Mesendoderm (in vitro differentiated cells): Measurements from ENCODE around the gene TBC1D14.

ENCODE experiments used
- DNase-seq: peaks from one replicate; pipeline ENCODE4 v3.0.0; 2013
- H2AK5ac ChIP-seq: 2 replicates; pipeline ENCODE4 v1.6.1; 2013; ENCODE audit warnings: low read length, inconsistent platforms
- H2BK120ac ChIP-seq: 2 replicates; pipeline ENCODE4 v1.6.1; 2013; ENCODE audit warnings: low read depth, mild to moderate bottlenecking, low read length, moderate library complexity, mixed read lengths
- H2BK15ac ChIP-seq: replicated peaks from 2 replicates; pipeline ENCODE4 v1.6.1; 2013; ENCODE audit warnings: low read depth, mild to moderate bottlenecking, moderate library complexity
- H2BK5ac ChIP-seq: 2 replicates; pipeline ENCODE4 v1.6.1; 2013; ENCODE audit warnings: low read length, inconsistent platforms
- H3K18ac ChIP-seq: 2 replicates; pipeline ENCODE4 v1.6.1; 2013; ENCODE audit warnings: mild to moderate bottlenecking, low read length, mixed read lengths
- H3K23ac ChIP-seq: one replicate; pipeline ENCODE4 v1.6.1; 2013; ENCODE audit warnings: low read length
- H3K27ac ChIP-seq: 2 replicates; pipeline ENCODE4 v1.5.1; 2013; ENCODE audit warnings: low read depth, mild to moderate bottlenecking, inconsistent platforms, low read length, moderate library complexity
- H3K27me3 ChIP-seq: 2 replicates; pipeline ENCODE4 v1.6.1; 2013; ENCODE audit warnings: low read length, control low read depth, mild to moderate bottlenecking, inconsistent platforms; ENCODE audit not compliant: insufficient read depth, poor library complexity
- H3K36me3 ChIP-seq: 2 replicates; pipeline ENCODE4 v1.6.1; 2013; ENCODE audit warnings: low read length, inconsistent platforms; ENCODE audit not compliant: control insufficient read depth, insufficient read depth
- H3K4ac ChIP-seq: one replicate; pipeline ENCODE4 v1.6.1; 2013; ENCODE audit warnings: low read depth, mild to moderate bottlenecking, low read length, moderate library complexity
- H3K4me1 ChIP-seq: 2 replicates; pipeline ENCODE4 v1.6.1; 2013; ENCODE audit warnings: low read depth, low read length, inconsistent platforms; ENCODE audit not compliant: control insufficient read depth
- H3K4me2 ChIP-seq: 2 replicates; pipeline ENCODE4 v1.6.1; 2013; ENCODE audit warnings: low read length
- H3K4me3 ChIP-seq: 2 replicates; pipeline ENCODE4 v1.5.1; 2013; ENCODE audit warnings: mild to moderate bottlenecking, low read length
- H3K56ac ChIP-seq: one replicate; pipeline ENCODE4 v1.6.1; 2013; ENCODE audit warnings: low read length
- H3K79me1 ChIP-seq: 2 replicates; pipeline ENCODE4 v1.6.1; 2013; ENCODE audit warnings: low read length, inconsistent platforms
- H3K79me2 ChIP-seq: 2 replicates; pipeline ENCODE4 v1.6.1; 2013; ENCODE audit warnings: mild to moderate bottlenecking, low read length; ENCODE audit not compliant: control insufficient read depth, insufficient read depth
- H3K9ac ChIP-seq: 2 replicates; pipeline ENCODE4 v1.6.1; 2013; ENCODE audit warnings: low read length, inconsistent platforms
- H4K5ac ChIP-seq: one replicate; pipeline ENCODE4 v1.6.1; 2013; ENCODE audit warnings: low read length
- H4K8ac ChIP-seq: one replicate; pipeline ENCODE4 v1.6.1; 2013; ENCODE audit warnings: low read depth, mild to moderate bottlenecking, control low read depth, low read length, moderate library complexity
- WGBS: extraction: QIAGEN DNeasy Blood & Tissue Kit; methylation state at CpG from one replicate; pipeline ENCODE4 v1.1.7; 2013; ENCODE audit warnings: low lambda C conversion rate, missing lambda C conversion rate; ENCODE audit not compliant: insufficient coverage; ENCODE audit errors: extremely low coverage; 5-methylcytosine and 5-hydroxymethylcytosine counted together

The TBC1D14 gene

DNA sequence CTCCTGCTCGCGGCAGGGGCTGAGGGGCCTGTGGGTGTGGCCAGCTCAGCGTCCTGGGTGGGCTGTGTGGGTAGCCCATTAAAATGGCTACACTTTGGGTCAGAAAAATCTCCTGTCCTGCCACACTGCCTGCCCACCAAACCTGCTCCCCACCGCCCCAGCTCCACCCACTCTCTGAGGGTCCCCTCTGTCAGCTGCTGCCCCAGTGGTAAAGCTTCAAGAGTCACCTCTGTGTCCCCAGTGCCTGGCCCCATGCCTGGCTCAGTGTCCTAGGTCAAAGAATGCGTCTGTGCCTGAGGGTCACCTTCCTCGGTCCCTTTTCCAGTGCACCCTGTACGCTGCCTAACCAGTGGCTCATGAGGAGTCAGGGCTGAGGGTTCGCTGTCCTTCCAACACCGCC, 108.7 kb downstream of the TBC1D14 start:
- Histone ChIP-seq H3K79me1 (no peaks in the 10 kb centered on the region), H4K5ac (no peak overlapping the region), H3K4me3 (no peak overlapping the region), H3K4me1 (no peaks in the 10 kb centered on the region), H3K79me2 (no peaks in the 10 kb centered on the region), H3K9ac (no peak overlapping the region), H3K27me3 (no peaks in the 10 kb centered on the region), H3K56ac (no peak overlapping the region), H3K23ac (no peak overlapping the region), H3K4me2 (no peak overlapping the region), H2AK5ac (no peak overlapping the region), H2BK120ac (no peak overlapping the region), H3K36me3 (peaks cover 9% of the 10 kb centered on the region), H3K27ac (no peak overlapping the region), H2BK15ac (no peak overlapping the region), H3K18ac (no peak overlapping the region), H2BK5ac (no peak overlapping the region), H3K4ac (no peak overlapping the region), H4K8ac (no peak overlapping the region)
- no CpG with 5 or more reads among the region's 9 CpGs for WGBS
- no peak for DNase-seq

DNA sequence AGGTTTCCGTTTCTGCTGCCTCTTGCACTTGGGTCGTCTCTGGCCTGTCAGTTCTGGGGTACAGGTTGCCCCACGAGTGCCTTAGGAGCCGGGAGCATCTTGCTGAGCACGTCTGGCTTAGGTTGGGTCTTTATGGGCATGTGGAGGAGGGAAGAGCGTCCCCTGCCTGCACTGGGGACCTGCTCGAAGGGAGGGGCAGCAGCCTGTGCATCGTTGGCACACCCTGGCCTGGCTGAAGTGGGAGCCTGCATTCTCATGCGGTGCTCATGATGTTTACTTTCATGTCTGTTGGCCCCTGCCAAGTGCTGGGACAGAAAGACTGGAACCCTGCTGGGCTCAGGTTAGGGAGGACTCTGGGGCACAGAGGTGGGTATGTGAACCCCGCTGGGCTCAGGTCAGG, 109.7 kb downstream of the TBC1D14 start:
- Histone ChIP-seq H3K79me1 (no peaks in the 10 kb centered on the region), H4K8ac (no peak overlapping the region), H3K23ac (no peak overlapping the region), H3K4me3 (no peak overlapping the region), H4K5ac (no peak overlapping the region), H3K56ac (no peak overlapping the region), H2BK15ac (no peak overlapping the region), H3K18ac (no peak overlapping the region), H2AK5ac (no peak overlapping the region), H3K36me3 (peaks cover 9% of the 10 kb centered on the region), H3K27me3 (no peaks in the 10 kb centered on the region), H2BK120ac (no peak overlapping the region), H2BK5ac (no peak overlapping the region), H3K4me1 (no peaks in the 10 kb centered on the region), H3K27ac (no peak overlapping the region), H3K79me2 (no peaks in the 10 kb centered on the region), H3K9ac (no peak overlapping the region), H3K4ac (no peak overlapping the region), H3K4me2 (no peak overlapping the region)
- DNase-seq = no peak
- WGBS = no CpG with 5 or more reads among the region's 10 CpGs

GRCh38 chr4:7020290-7020689, 110.7 kb downstream of the TBC1D14 start:
- no peak overlapping the region for H3K4me3 ChIP-seq
- no peaks in the 10 kb centered on the region for H3K79me2 ChIP-seq
- H3K27ac ChIP-seq = no peak overlapping the region
- H3K9ac ChIP-seq = no peak overlapping the region
- H3K56ac ChIP-seq = no peak overlapping the region
- H2AK5ac ChIP-seq = no peak overlapping the region
- H3K4me2 ChIP-seq = no peak overlapping the region
- no peaks in the 10 kb centered on the region for H3K27me3 ChIP-seq
- no peak overlapping the region for H3K23ac ChIP-seq
- no peak for DNase-seq
- H3K4ac ChIP-seq = no peak overlapping the region
- no peak overlapping the region for H2BK5ac ChIP-seq
- WGBS = no CpG with 5 or more reads among the region's 2 CpGs
- no peak overlapping the region for H2BK15ac ChIP-seq
- H2BK120ac ChIP-seq = no peak overlapping the region
- no peak overlapping the region for H4K8ac ChIP-seq
- no peak overlapping the region for H3K18ac ChIP-seq
- H3K79me1 ChIP-seq = no peaks in the 10 kb centered on the region
- H4K5ac ChIP-seq = no peak overlapping the region
- no peaks in the 10 kb centered on the region for H3K4me1 ChIP-seq
- H3K36me3 ChIP-seq = peaks cover 5% of the 10 kb centered on the region

GRCh38 chr4:7020856-7021255, 111.2 kb downstream of the TBC1D14 start:
- Histone ChIP-seq H4K5ac (no peak overlapping the region), H3K18ac (no peak overlapping the region), H3K4ac (no peak overlapping the region), H3K36me3 (peaks cover 4% of the 10 kb centered on the region), H3K4me3 (no peak overlapping the region), H3K56ac (no peak overlapping the region), H3K9ac (no peak overlapping the region), H3K4me2 (no peak overlapping the region), H3K79me1 (no peaks in the 10 kb centered on the region), H3K27ac (no peak overlapping the region), H3K23ac (no peak overlapping the region), H3K4me1 (no peaks in the 10 kb centered on the region), H3K27me3 (no peaks in the 10 kb centered on the region), H4K8ac (no peak overlapping the region), H2BK5ac (no peak overlapping the region), H3K79me2 (no peaks in the 10 kb centered on the region), H2BK15ac (no peak overlapping the region), H2BK120ac (no peak overlapping the region), H2AK5ac (no peak overlapping the region)
- no CpG with 5 or more reads among the region's 11 CpGs for WGBS
- no peak for DNase-seq

- no peak overlapping the region for H2BK120ac ChIP-seq
- no peak overlapping the region for H3K56ac ChIP-seq
- H4K8ac ChIP-seq = no peak overlapping the region
- H3K4me2 ChIP-seq = no peak overlapping the region
- no peak overlapping the region for H2BK5ac ChIP-seq
- no peak overlapping the region for H3K27ac ChIP-seq
- no peak overlapping the region for H2AK5ac ChIP-seq
- no peak overlapping the region for H4K5ac ChIP-seq
- no peak overlapping the region for H2BK15ac ChIP-seq
- H3K18ac ChIP-seq = no peak overlapping the region
- no peaks in the 10 kb centered on the region for H3K27me3 ChIP-seq
- no peaks in the 10 kb centered on the region for H3K79me2 ChIP-seq
- no peak overlapping the region for H3K9ac ChIP-seq
- DNase-seq = no peak
- H3K36me3 ChIP-seq = peaks cover 4% of the 10 kb centered on the region
- no peaks in the 10 kb centered on the region for H3K4me1 ChIP-seq
- WGBS = no CpG with 5 or more reads among the region's 5 CpGs
- H3K23ac ChIP-seq = no peak overlapping the region
- H3K4ac ChIP-seq = no peak overlapping the region
- no peaks in the 10 kb centered on the region for H3K79me1 ChIP-seq
- H3K4me3 ChIP-seq = no peak overlapping the region
Measured at GRCh38 chr4:7021355-7021754, 111.7 kb downstream of the TBC1D14 start.

DNA sequence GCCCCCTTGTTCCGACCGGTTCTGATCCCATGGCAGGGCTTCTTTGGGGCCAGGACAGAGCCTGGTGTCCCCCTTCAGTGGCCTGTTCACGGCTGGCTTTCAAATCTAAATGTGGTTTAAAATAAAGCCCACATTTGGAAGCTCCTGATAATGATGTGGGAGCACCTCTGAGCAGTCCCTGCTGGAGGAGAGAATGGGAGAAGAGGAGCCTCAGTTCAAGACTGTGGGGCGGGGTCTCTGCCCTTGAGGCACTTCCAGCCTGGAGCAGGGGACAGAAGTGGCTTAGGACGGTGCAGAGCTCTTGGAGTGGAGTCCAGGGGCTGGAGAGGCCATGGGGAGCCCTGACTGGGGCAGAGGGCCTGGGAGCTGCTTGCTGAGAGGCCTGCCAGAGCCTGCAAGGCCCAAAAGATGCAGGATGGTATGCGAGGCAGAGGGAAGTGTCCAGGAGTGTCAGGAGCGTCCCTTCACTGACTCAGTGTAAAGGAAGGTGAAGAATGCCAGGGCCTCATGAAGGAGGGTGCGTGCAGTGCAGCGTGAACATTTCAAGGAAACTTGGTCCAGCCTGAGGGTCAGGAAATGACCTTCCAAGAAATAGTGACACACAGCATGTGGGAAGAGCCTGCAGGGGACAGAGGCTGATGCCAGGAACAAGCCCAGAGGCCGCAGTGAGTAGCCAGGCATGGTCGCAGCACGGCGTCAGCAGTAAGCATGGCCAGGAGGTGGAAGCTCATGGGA, 112.5 kb downstream of the TBC1D14 start:
- H2BK5ac ChIP-seq = no peak overlapping the region
- H3K56ac ChIP-seq = no peak overlapping the region
- no peak overlapping the region for H3K4me2 ChIP-seq
- WGBS = no CpG with 5 or more reads among the region's 13 CpGs
- H3K36me3 ChIP-seq = peaks cover 3% of the 10 kb centered on the region
- no peak overlapping the region for H2BK15ac ChIP-seq
- no peak overlapping the region for H3K27ac ChIP-seq
- DNase-seq = no peak
- H4K5ac ChIP-seq = no peak overlapping the region
- H3K79me2 ChIP-seq = no peaks in the 10 kb centered on the region
- no peak overlapping the region for H3K23ac ChIP-seq
- H3K27me3 ChIP-seq = no peaks in the 10 kb centered on the region
- H2AK5ac ChIP-seq = no peak overlapping the region
- H3K9ac ChIP-seq = no peak overlapping the region
- no peaks in the 10 kb centered on the region for H3K4me1 ChIP-seq
- H3K18ac ChIP-seq = no peak overlapping the region
- no peak overlapping the region for H2BK120ac ChIP-seq
- no peak overlapping the region for H4K8ac ChIP-seq
- H3K79me1 ChIP-seq = no peaks in the 10 kb centered on the region
- H3K4ac ChIP-seq = no peak overlapping the region
- H3K4me3 ChIP-seq = no peak overlapping the region
